Measurements from ENCODE around the gene CELF3. TPM values are rescaled to one million over a fixed set of nuclear protein-coding genes. Genes with fewer than 3 reads are reported as not detected.
"Not testable (repeated sequence)": the region's sequence is repeated elsewhere in the genome, so short reads cannot be mapped to it uniquely, and the experiment has no call there.

The CELF3 gene
- total RNA-seq, 6 experiments from 2014 or later: not detected

- DNase-seq (no peak), ATAC-seq (no peak)
- 94% methylated on average over 2 of the region's 2 CpGs for WGBS (ENCODE audit: insufficient coverage, low coverage, low lambda C conversion rate, missing lambda C conversion rate)
- H3K9me3 ChIP-seq: no peaks in the 10 kb centered on the region
- no peak overlapping the region for H3K4me3 ChIP-seq
- TF ChIP-seq CTCF (IDR thresholded peaks at IDR 0.05): no peak
- TF ChIP-seq POLR2A (IDR thresholded peaks at IDR 0.05): no peak
- H3K27ac ChIP-seq: no peak overlapping the region
- H3K36me3 ChIP-seq: peaks cover 0 to 15% (median 0%) of the 10 kb centered on the region in 4 donors
- H3K4me1 ChIP-seq: no peaks in the 10 kb centered on the region
- intact Hi-C loops (cut with DNase I): no loop called here
- no peaks in the 10 kb centered on the region for H3K27me3 ChIP-seq
Measured at GRCh38 chr1:151681923-151682322, 34.7 kb downstream of the CELF3 start.

- no peaks in the 10 kb centered on the region for H3K4me1 ChIP-seq
- peak in 2 of 4 donors; percentile 38 to 58 for ATAC-seq
- H3K27ac ChIP-seq: no peak overlapping the region
- no peak overlapping the region for H3K4me3 ChIP-seq
- no peaks in the 10 kb centered on the region for H3K9me3 ChIP-seq
- TF ChIP-seq POLR2A (IDR thresholded peaks at IDR 0.05) (no peak), CTCF (IDR thresholded peaks at IDR 0.05) (no peak)
- H3K27me3 ChIP-seq: no peaks in the 10 kb centered on the region
- intact Hi-C loops (cut with DNase I): no loop called here
- no peak for DNase-seq
- 19% methylated on average over 3 of the region's 3 CpGs for WGBS (ENCODE audit: insufficient coverage, low coverage, low lambda C conversion rate, missing lambda C conversion rate)
- H3K36me3 ChIP-seq: peaks cover 0 to 15% (median 0%) of the 10 kb centered on the region in 4 donors
Measured at GRCh38 chr1:151680826-151681225, 35.8 kb downstream of the CELF3 start.

- DNase-seq: no peak
- Histone ChIP-seq H3K36me3 (peaks cover 0 to 15% (median 0%) of the 10 kb centered on the region in 4 donors), H3K27ac (no peak overlapping the region), H3K4me1 (no peaks in the 10 kb centered on the region), H3K9me3 (no peaks in the 10 kb centered on the region), H3K27me3 (no peaks in the 10 kb centered on the region), H3K4me3 (no peak overlapping the region)
- TF ChIP-seq POLR2A (IDR thresholded peaks at IDR 0.05) (no peak), CTCF (IDR thresholded peaks at IDR 0.05) (no peak)
- ATAC-seq: no peak
- WGBS (ENCODE audit: insufficient coverage, low coverage, low lambda C conversion rate, missing lambda C conversion rate): 82% methylated on average over 3 of the region's 4 CpGs
- intact Hi-C loops (cut with DNase I): no loop called here
Measured at GRCh38 chr1:151680391-151680790, 36.2 kb downstream of the CELF3 start.

- ATAC-seq: no peak
- H3K4me1 ChIP-seq: no peaks in the 10 kb centered on the region
- TF ChIP-seq POLR2A (IDR thresholded peaks at IDR 0.05) (no peak), CTCF (IDR thresholded peaks at IDR 0.05) (no peak)
- intact Hi-C loops (cut with DNase I): no loop called here
- 88% methylated on average over 1 of the region's 1 CpG for WGBS (ENCODE audit: insufficient coverage, low coverage, low lambda C conversion rate, missing lambda C conversion rate)
- H3K36me3 ChIP-seq: peaks cover 0 to 7% (median under 1%) of the 10 kb centered on the region in 4 donors
- H3K27ac ChIP-seq: no peak overlapping the region
- no peak overlapping the region for H3K4me3 ChIP-seq
- H3K9me3 ChIP-seq: no peaks in the 10 kb centered on the region
- no peak for DNase-seq
- no peaks in the 10 kb centered on the region for H3K27me3 ChIP-seq
Measured at GRCh38 chr1:151673407-151673806, 43.2 kb downstream of the CELF3 start.

- ATAC-seq; H3K9me3 ChIP-seq; H3K4me3 ChIP-seq; H3K36me3 ChIP-seq; DNase-seq; H3K27ac ChIP-seq; intact Hi-C loops (cut with DNase I); H3K4me1 ChIP-seq; H3K27me3 ChIP-seq: not testable (repeated sequence)
- WGBS (ENCODE audit: insufficient coverage, low coverage, low lambda C conversion rate, missing lambda C conversion rate): 88% methylated on average over 2 of the region's 2 CpGs
Measured at GRCh38 chr1:151670036-151670675, 46.4 kb downstream of the CELF3 start.

All from right lobe of liver (tissue), 6 donors.